ENCODE data around the gene STX18.

- TF ChIP-seq CTCF (IDR thresholded peaks at IDR 0.05) (no peak), EZH2 (IDR thresholded peaks at IDR 0.05) (no peak), EZH2phosphoT487 (IDR thresholded peaks at IDR 0.05) (no peak)
Measured at GRCh38 chr4:4425696-4426095, 116.2 kb downstream of the STX18 start.

All from neural progenitor cell (in vitro differentiated cells).